ENCODE data around the gene IFT74.
"Not testable (repeated sequence)": the region's sequence is repeated elsewhere in the genome, so short reads cannot be mapped to it uniquely, and the experiment has no call there.

IFT74 gene

DNA sequence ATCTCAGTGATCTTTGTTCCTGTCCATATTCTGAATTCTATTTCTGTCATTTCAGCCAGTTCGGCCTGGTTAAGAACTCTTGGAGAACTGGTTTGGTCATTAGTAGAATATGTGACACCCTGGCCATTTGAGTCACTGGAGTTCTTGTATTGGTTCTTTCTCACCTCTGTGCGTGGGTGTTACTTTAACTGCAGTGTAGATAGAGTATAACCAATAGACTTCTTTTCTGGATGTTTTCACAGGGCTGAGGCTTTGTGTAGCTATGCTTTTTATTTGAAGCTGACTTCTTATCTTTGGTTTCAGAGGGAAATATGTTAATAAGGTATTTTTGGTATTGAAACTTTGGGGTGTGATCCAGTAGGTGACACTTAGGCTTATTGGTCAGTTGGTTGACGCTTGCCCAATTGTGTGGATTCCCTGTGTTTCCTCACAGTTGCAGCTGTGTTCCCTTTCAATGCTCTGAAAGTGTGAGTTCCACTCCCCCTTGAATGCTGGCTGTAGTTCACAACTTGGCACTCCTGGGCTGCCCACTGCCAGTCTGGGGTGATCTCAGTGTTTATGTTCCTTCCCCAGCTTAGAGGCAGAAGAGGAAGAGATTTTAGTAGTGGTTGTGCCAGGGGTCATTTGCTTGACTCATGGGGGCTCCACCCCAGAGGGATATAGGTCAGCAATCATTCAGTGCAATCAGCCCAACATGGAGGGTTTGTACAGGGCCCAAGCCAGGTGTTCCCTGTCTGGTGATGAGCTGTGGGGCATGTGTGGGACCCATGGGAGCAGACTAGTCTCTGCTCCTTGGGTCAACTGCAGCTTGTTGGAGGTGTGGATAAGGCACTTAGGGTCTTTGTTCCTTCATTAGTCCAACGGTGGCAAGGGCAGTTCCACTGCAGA lies 117.9 kb downstream of the IFT74 start:
- DNase-seq (ENCODE audit: low read depth): no peak

DNA sequence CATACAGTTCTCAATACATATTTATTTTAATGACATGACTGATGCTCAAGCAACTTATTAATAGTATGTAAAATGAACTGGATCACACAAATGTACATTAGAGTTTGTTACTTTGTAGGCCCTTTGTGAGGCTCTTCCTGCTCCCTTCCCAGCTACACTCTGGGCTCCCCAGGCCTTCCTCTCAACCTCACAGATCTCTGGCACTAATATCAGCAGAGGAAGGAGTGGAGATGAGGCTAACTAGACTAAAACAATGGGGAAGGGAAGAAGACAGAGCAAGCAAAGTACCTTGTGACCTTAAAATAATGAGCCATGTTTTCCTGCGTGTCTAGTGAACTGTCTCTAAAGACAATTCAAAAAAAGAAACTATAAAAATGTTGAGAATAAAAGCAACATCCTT lies 122.5 kb downstream of the IFT74 start:
- DNase-seq (ENCODE audit: low read depth): no peak

DNA sequence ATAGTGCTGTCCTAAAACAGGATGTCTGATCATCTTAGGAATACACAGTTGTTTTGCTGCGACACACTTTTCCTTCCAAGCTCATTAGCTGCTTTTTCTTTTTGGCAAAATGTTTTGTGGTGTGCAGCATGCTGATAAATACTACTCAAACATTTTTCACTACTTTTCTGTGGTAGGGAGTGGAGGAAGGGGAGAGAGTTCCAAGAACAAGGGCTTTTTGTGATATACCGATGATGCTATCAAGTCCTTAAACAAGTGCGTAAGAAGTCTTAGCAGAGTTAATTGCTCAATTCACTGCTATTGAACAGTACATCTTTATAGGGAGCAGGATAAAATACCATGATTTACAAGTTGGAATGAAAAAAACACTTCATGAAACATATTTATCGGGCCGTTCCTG lies 129.2 kb downstream of the IFT74 start:
- DNase-seq (ENCODE audit: low read depth): no peak

DNA sequence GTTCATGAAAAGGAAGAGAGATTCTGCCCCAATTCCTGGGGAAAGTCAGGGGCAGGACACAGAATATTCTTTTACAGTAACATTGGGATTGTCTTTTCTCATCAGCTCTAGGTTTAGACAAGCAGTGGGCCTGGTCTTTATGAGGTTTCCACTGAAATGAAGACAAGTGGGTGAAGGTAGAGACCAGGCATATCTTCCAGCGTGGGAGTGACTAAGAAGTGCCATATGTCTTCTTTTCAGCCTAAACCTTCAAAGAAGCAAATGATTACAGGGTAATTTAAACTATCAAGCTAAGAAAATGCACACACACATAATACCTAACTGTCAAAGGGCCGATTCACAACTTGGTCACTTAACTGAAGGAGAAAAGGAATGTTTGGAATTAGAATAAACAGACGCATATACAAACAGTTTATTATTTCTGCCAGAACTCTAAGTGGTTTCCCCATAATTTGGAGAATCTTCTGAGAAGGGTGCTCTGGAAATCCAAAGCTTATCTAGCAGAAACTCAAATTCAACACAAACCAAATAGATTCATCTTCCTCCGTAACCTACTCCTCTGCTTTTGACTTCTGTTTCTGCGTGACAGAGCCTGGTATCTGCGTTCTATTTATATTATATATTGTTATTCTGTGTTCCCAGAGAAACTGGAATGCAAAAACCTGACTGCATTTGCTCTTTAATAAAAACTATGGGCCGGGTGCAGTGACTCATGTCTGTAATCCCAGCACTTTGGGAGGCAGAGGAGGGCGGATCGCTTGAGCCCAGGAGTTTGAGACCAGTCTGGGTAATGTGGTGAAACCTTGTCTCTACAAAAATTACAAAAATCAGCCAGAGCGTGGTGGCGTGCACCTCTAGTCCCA lies 130.8 kb downstream of the IFT74 start:
- DNase-seq (ENCODE audit: low read depth): no peak

DNA sequence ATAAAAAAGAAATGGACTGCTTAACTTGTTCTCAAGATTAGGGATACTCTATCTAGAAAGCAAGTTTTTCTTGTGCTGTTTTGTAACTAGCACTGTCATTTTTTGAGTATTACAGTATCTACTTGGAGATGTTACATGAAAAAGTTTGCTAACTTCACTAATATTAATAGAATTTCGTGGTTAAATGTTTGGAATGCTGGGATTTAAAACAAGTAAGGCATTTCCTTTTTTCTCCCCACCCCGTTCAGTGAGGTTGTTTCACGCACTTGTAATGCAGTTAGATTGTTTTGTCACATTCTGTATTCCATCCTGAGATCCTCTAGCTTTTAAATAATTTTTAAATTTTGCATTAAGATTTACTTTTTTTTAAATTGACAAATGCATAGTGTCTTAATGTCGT lies 132.8 kb downstream of the IFT74 start:
- no peak for DNase-seq (ENCODE audit: low read depth)

DNA sequence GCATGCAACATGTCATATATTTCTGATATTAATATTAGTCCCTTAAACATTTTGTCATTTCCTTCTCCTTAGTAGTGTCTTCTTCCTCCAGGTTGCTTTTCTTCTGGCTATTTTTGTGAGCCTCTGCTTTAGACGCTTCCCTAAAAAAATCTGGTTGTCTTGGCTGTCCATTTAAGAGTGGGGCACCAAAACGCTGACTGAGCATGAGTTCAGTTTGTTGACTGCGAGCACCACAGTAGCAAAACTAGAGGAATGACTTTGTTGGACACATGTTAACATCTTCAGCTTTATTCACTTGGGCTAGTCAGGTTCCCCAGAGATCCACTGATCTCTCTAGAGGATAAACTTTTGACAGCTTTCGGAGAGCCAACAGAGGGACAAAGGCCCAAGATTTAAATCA lies 133.5 kb downstream of the IFT74 start:
- DNase-seq (ENCODE audit: low read depth): no peak

DNA sequence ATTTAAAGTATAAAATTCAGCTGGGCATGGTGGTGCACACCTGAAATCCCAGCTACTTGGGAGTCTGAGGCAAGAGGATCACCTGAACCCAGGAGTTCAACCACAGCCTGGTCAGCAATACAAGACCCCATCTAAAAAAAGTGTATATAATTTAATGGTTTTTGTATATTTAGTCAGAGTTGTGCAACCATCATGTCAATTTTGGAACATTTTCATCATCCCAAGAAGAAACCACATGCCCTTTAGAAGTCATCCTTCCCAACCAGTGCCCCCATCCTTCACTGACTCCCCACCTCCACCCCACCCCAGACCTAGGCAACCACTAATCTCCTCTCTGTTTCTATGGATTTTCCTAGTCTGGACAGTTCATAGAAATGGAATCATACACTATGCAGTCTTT lies 134.0 kb downstream of the IFT74 start:
- DNase-seq (ENCODE audit: low read depth): no peak

DNA sequence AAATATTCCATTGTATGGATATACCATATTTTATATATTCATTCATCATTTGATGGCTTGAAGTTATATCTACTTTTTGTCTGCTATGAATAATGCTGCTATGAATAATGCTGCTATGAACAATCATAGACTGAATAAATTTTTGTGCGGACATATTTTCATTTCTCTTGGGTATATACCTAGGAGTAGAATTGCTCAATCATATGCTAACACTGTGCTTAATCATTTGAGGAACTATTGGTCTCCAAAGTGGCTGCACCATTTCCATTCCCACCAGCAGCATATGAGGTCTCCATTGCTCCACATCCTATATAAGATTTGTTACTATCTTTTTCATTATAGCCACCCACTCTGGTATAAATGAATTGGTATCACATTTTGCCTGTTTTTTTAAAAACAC lies 134.5 kb downstream of the IFT74 start:
- no peak for DNase-seq (ENCODE audit: low read depth)

DNA sequence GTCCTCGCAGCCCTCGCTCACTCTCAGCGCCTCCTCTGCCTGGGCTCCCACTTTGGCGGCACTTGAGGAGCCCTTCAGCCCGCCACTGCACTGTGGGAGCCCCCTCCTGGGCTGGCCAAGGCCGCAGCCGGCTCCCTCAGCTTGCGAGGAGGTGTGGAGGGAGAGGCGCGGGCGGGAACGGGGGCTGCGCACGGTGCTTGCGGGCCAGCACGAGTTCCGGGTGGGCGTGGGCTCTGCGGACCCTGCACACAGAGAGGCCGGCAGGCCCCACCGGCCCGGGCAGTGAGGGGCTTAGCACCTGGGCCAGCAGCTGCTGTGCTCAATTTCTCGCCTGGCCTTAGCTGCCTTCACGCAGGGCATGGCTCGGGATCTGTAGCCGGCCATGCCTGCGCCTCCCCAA lies 136.3 kb downstream of the IFT74 start:
- DNase-seq (ENCODE audit: low read depth): not testable (repeated sequence)

DNA sequence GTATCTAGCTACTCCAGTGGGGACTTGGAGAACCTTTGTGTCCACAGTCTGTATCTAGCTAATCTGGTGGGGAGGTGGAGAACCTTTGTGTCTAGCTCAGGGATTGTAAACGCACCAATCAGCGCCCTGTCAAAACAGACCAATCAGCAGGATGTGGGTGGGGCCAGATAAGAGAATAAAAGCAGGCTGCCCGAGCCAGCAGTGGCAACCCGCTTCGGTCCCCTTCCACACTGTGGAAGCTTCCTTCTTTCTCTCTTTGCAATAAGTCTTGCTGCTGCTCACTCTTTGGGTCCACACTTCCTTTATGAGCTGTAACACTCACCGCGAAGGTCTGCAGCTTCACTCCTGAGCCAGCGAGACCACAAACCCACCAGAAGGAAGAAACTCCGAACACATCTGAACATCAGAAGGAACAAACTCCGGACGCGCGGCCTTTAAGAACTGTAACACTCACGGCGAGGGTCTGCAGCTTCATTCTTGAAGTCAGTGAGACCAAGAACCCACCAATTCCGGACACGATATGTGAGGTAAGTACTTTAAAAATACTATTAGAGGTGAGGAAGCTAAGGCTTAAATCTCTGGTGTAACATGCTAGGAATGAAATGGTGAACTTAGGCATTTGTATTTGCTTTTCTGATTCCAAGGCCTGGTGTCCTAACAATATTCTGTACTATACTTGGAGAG lies 137.3 kb downstream of the IFT74 start:
- not testable (repeated sequence) for DNase-seq (ENCODE audit: low read depth)

DNA sequence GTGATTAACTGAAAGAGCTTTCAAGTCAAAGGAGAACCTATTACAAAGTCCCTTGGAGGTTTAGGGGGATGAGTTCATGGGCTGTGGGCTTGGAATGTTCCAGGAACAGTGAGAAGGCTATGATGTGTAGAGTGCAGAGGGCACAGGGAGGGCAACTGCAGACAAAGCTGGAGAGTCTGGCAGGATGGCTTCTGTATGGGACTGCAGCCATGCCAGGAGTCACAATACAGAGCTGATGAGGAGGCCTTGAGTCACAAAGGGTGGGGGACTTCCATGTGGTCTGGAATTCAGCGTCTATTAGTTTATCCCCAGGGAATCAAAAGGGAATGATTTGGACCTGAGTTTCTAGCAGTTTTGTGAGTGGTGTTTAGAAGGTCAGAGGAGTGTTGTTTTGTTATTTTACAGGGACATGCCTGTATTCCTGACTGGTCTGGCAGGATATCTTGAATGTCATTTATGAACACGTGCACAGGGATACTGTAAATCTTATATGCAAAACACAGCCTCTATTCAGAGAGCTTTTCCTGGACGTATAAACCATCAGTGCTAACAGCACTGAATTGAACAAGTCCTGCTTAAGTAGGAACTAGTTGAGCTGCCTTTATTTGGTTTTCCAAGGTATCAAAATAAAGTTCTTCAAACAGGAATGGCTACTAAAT lies 138.6 kb downstream of the IFT74 start:
- no peak for DNase-seq (ENCODE audit: low read depth)

DNA sequence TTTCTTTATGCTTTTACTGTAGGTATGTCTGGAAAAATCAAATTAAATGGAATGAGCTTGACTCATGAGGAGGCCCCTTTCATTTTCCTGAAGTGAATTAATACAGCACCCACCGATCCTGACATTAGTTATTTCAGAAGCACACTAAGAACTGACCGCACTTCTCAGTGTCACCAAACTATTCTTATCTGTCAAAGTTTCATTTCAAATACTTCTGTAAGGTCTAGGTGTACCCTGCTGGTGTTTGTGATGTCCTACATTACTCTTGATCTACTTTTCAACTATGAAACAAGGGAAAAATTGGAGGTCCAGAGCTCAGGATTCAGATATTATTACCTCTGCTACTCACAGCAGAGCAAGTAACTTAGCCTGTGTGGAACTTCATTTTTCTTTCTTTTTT lies 151.0 kb downstream of the IFT74 start:
- DNase-seq (ENCODE audit: low read depth): no peak

DNA sequence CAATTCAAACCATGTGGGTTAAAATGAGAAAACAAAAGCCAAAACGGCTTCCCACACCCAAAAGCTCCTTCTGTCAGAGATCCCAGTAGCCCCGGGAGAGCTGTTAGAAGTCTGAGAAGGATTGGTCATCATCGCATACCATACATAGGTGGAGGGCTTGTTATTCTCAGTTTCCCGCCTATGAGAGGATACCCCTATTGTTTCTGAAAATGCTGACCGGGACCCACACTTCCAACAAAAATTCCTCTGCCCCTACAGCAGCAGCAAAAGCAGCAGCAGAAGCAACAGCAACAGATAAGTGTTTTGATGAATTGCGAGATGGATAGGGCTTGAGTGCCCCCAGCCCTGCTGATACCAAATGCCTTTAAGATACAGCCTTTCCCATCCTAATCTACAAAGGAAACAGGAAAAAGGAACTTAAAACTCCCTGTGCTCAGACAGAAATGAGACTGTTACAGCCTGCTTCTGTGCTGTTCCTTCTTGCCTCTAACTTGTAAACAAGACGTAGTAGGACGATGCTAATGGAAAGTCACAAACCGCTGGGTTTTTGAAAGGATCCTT lies 152.8 kb downstream of the IFT74 start, which contains the start of gene TEK:
TEK (plus strand) TSS at position 245 of the 561 bp plus-strand sequence. CDS start 366 bp downstream, outside the sequence.
- DNase-seq (ENCODE audit: low read depth): no peak

DNA sequence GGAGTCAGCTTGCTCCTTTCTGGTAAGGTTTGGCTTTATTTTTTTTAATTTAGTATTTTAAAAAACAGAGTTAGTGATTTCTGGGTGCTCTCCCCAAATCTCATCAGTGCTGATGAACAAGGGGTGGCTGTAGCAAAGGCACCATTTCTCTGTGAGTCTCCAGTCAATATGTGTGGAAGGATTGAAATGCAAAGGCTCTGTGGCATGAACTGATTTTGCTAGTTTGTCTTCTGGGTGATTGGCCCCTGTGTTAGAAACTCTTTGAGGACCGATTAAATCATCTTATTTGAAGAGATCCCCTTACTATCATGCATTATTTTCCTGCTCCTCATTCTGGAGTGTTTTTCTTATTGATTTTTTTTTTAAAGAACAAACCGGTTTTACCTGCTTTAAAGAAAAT lies 153.4 kb downstream of the IFT74 start:
- no peak for DNase-seq (ENCODE audit: low read depth)

DNA sequence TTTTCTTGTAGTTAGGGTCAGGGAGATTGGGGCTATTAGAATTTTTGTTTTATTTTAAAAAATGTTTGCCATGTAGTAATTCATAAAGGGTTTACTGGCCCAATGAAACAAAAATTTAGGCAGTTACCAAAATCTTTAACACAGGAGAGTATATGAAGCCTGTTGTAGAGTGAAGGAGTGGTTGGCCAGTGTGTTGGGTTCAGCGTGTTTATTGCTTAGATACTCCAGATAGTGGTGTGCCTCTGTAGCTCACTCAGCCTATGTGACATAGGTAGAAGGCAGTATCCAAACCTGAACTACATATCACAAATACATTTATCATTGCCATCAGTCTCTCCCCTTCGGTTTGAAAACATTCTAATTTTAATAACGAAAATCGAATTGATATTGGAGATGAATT lies 154.0 kb downstream of the IFT74 start:
- no peak for DNase-seq (ENCODE audit: low read depth)

DNA sequence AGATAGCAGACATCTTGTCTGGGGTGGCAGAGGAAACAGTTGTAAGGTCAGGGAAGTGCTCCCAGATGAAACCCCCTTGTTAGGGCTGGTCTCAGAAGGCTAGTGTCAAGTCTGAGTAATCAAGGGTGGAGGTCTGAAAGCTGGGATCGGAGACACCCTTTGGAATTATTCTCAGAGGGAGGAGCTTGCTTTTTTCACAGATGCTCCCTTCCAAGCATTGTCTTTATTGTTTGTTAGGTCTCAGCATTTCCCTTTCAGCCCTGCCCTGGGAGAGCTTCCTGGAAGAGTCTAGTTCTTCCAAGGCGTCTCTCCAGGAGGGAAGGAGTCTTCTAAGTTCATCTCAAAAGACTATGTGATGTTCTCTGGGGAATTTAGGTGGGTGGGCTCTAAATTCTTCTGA lies 156.0 kb downstream of the IFT74 start:
- no peak for DNase-seq (ENCODE audit: low read depth)

All from T-helper 22 cell (primary cell).